ENCODE measurements around the gene COPZ2. TPM values are rescaled to one million over a fixed set of nuclear protein-coding genes. Genes with fewer than 3 reads are reported as not detected.
"Not testable (repeated sequence)": the region's sequence is repeated elsewhere in the genome, so short reads cannot be mapped to it uniquely, and the experiment has no call there.

Gene COPZ2
- total RNA-seq, 1 donor from 2014 or later: 5.5 TPM

GRCh38 chr17:48056246-48056745 is 18.7 kb upstream of the COPZ2 start:
- DNase-seq (ENCODE audit: low read depth in 2 of 2): no peak

- peak in 1 of 2 donors; percentile 53 for DNase-seq (ENCODE audit: low read depth in 2 of 2)
Measured at GRCh38 chr17:48055531-48056245, 18.1 kb upstream of the COPZ2 start.

- DNase-seq (ENCODE audit: low read depth in 2 of 2): peak in 1 of 2 donors; percentile 50
Measured at GRCh38 chr17:48054238-48055185, 16.9 kb upstream of the COPZ2 start.

GRCh38 chr17:48053758-48054237 is 16.2 kb upstream of the COPZ2 start:
- DNase-seq (ENCODE audit: low read depth in 2 of 2): no peak

- DNase-seq (ENCODE audit: low read depth in 2 of 2): peak; percentile 91 to 92
Measured at GRCh38 chr17:48052956-48053757, 15.6 kb upstream of the COPZ2 start.

- DNase-seq (ENCODE audit: low read depth in 2 of 2): peak; percentile 84 to 95
Measured at GRCh38 chr17:48051706-48052486, 14.3 kb upstream of the COPZ2 start.

- DNase-seq (ENCODE audit: low read depth in 2 of 2): no peak
Measured at GRCh38 chr17:48051283-48051682, 13.7 kb upstream of the COPZ2 start.

- peak; percentile 76 to 96 for DNase-seq (ENCODE audit: low read depth in 2 of 2)
Measured at GRCh38 chr17:48048384-48049126, 11.0 kb upstream of the COPZ2 start.

- peak; percentile 99 to 100 for DNase-seq (ENCODE audit: low read depth in 2 of 2)
Measured at GRCh38 chr17:48047741-48048383, 10.3 kb upstream of the COPZ2 start, which contains the start of gene NFE2L1. Gene NFE2L1 (plus strand): TSS chr17:48048359. CDS start chr17:48051119, 2,760 bp downstream.

- DNase-seq (ENCODE audit: low read depth in 2 of 2): no peak
Measured at GRCh38 chr17:48047113-48047740, 9.6 kb upstream of the COPZ2 start.

- no peak for DNase-seq (ENCODE audit: low read depth in 2 of 2)
Measured at GRCh38 chr17:48046296-48046695, 8.7 kb upstream of the COPZ2 start.

- DNase-seq (ENCODE audit: low read depth in 2 of 2): no peak
Measured at GRCh38 chr17:48045316-48046001, 7.9 kb upstream of the COPZ2 start.

- DNase-seq (ENCODE audit: low read depth in 2 of 2): no peak
Measured at GRCh38 chr17:48044851-48045250, 7.3 kb upstream of the COPZ2 start.

- no peak for DNase-seq (ENCODE audit: low read depth in 2 of 2)
Measured at GRCh38 chr17:48043176-48043575, 5.6 kb upstream of the COPZ2 start.

- DNase-seq (ENCODE audit: low read depth in 2 of 2): no peak
Measured at GRCh38 chr17:48038687-48039086, 1.1 kb upstream of the COPZ2 start.

- DNase-seq (ENCODE audit: low read depth in 2 of 2): no peak
Measured at GRCh38 chr17:48037838-48038323, 284 bp upstream of the COPZ2 start.

GRCh38 chr17:48036693-48037035 is 933 bp downstream of the COPZ2 start:
- DNase-seq (ENCODE audit: low read depth in 2 of 2): no peak

- DNase-seq (ENCODE audit: low read depth in 2 of 2): not testable (repeated sequence)
Measured at GRCh38 chr17:48034734-48035133, 2.9 kb downstream of the COPZ2 start.
